ENCODE results near the gene KLHL35. TPM values are rescaled to one million over a fixed set of nuclear protein-coding genes. Genes with fewer than 3 reads are reported as not detected.

Gene KLHL35
- total and polyA plus RNA-seq, 2 experiments from 2014 or later, result 5.7 to 13.0 TPM

- H4K20me1 ChIP-seq (ENCODE audit: insufficient read depth), result no peaks in the 10 kb centered on the region
- no peak overlapping the region for H3K9ac ChIP-seq
- no peak overlapping the region for H2AFZ ChIP-seq
- H3K9me2 ChIP-seq (ENCODE audit: insufficient read depth), result no peaks in the 10 kb centered on the region
- H3K79me2 ChIP-seq (ENCODE audit: insufficient read depth), result no peaks in the 10 kb centered on the region
- H3K36me3 ChIP-seq (ENCODE audit: low read depth), result no peaks in the 10 kb centered on the region
- H3F3A ChIP-seq (ENCODE audit: insufficient read depth), result peaks cover 14% of the 10 kb centered on the region; the same call in 1 of the 2 replicates
- H3K27me3 ChIP-seq (replicated peaks; ENCODE audit: insufficient read depth), result no peaks in the 10 kb centered on the region
- WGBS, 2 experiments (ENCODE audit: low coverage in 1 of 2, low lambda C conversion rate in 2 of 2, missing lambda C conversion rate in 2 of 2), result 76% methylated on average over 40 to 46 of the region's 46 CpGs
- no peak overlapping the region for H3K27ac ChIP-seq
- in situ Hi-C loops (cut with MboI), result no loop called here
- H3K4me1 ChIP-seq (ENCODE audit: insufficient read depth), result peaks cover 18% of the 10 kb centered on the region
- H3K4me3 ChIP-seq, result no peak overlapping the region
- TF ChIP-seq EZH2 (IDR thresholded peaks at IDR 0.05; ENCODE audit: insufficient read depth, poor library complexity, severe bottlenecking) (no peak), EZH2phosphoT487 (IDR thresholded peaks at IDR 0.05; ENCODE audit: insufficient read depth, low read depth) (no peak)
- no peak overlapping the region for H3K4me2 ChIP-seq (ENCODE audit: unreplicated experiment)
- H3K9me3 ChIP-seq (ENCODE audit: low read depth), result no peaks in the 10 kb centered on the region
- DNase-seq, result no peak
These were observed 18.1 kb upstream of the KLHL35 start for GRCh38 chr11:75450826-75451821.

GRCh38 chr11:75450236-75450635 lies 17.2 kb upstream of the KLHL35 start:
- Histone ChIP-seq H4K20me1 (ENCODE audit: insufficient read depth) (no peaks in the 10 kb centered on the region), H3K9me2 (ENCODE audit: insufficient read depth) (no peaks in the 10 kb centered on the region), H3K79me2 (ENCODE audit: insufficient read depth) (no peaks in the 10 kb centered on the region), H3K4me3 (no peak overlapping the region), H3K9ac (no peak overlapping the region), H3K4me2 (ENCODE audit: unreplicated experiment) (no peak overlapping the region), H3F3A (ENCODE audit: insufficient read depth) (peaks cover 14% of the 10 kb centered on the region; the same call in 1 of the 2 replicates), H2AFZ (no peak overlapping the region), H3K9me3 (ENCODE audit: low read depth) (no peaks in the 10 kb centered on the region), H3K4me1 (ENCODE audit: insufficient read depth) (peaks cover 18% of the 10 kb centered on the region), H3K36me3 (ENCODE audit: low read depth) (no peaks in the 10 kb centered on the region), H3K27me3 (replicated peaks; ENCODE audit: insufficient read depth) (no peaks in the 10 kb centered on the region), H3K27ac (no peak overlapping the region)
- no peak for TF ChIP-seq EZH2phosphoT487 (IDR thresholded peaks at IDR 0.05; ENCODE audit: insufficient read depth, low read depth)
- no peak for TF ChIP-seq EZH2 (IDR thresholded peaks at IDR 0.05; ENCODE audit: insufficient read depth, poor library complexity, severe bottlenecking)
- in situ Hi-C loops (cut with MboI), result no loop called here
- no peak for DNase-seq
- 89 to 94% methylated on average over 7 of the region's 7 CpGs for WGBS, 2 experiments (ENCODE audit: low coverage in 1 of 2, low lambda C conversion rate in 2 of 2, missing lambda C conversion rate in 2 of 2)

GRCh38 chr11:75449776-75450175 lies 16.8 kb upstream of the KLHL35 start:
- Histone ChIP-seq H3K27me3 (replicated peaks; ENCODE audit: insufficient read depth) (no peaks in the 10 kb centered on the region), H3K9me2 (ENCODE audit: insufficient read depth) (no peaks in the 10 kb centered on the region), H3F3A (ENCODE audit: insufficient read depth) (peaks cover 13% of the 10 kb centered on the region; the same call in 1 of the 2 replicates), H3K4me2 (ENCODE audit: unreplicated experiment) (no peak overlapping the region), H3K36me3 (ENCODE audit: low read depth) (no peaks in the 10 kb centered on the region), H3K27ac (no peak overlapping the region), H2AFZ (no peak overlapping the region), H3K9ac (no peak overlapping the region), H4K20me1 (ENCODE audit: insufficient read depth) (no peaks in the 10 kb centered on the region), H3K4me1 (ENCODE audit: insufficient read depth) (peaks cover 17% of the 10 kb centered on the region), H3K9me3 (ENCODE audit: low read depth) (no peaks in the 10 kb centered on the region), H3K4me3 (no peak overlapping the region), H3K79me2 (ENCODE audit: insufficient read depth) (no peaks in the 10 kb centered on the region)
- no peak for TF ChIP-seq EZH2phosphoT487 (IDR thresholded peaks at IDR 0.05; ENCODE audit: insufficient read depth, low read depth)
- in situ Hi-C loops (cut with MboI), result loop anchor here (5.0 kb wide), 1 partner anchor 83 kb away; no protein-coding TSS in a partner anchor
- no peak for DNase-seq
- 88 to 90% methylated on average over 9 to 11 of the region's 11 CpGs for WGBS, 2 experiments (ENCODE audit: low coverage in 1 of 2, low lambda C conversion rate in 2 of 2, missing lambda C conversion rate in 2 of 2)

- no peak for DNase-seq
- peaks cover 12% of the 10 kb centered on the region for H3K4me1 ChIP-seq (ENCODE audit: insufficient read depth)
- H3K79me2 ChIP-seq (ENCODE audit: insufficient read depth), result no peaks in the 10 kb centered on the region
- H3K9ac ChIP-seq, result no peak overlapping the region
- H4K20me1 ChIP-seq (ENCODE audit: insufficient read depth), result no peaks in the 10 kb centered on the region
- no peaks in the 10 kb centered on the region for H3K9me2 ChIP-seq (ENCODE audit: insufficient read depth)
- H3F3A ChIP-seq (ENCODE audit: insufficient read depth), result peaks cover 8% of the 10 kb centered on the region; the same call in 1 of the 2 replicates
- no peak overlapping the region for H2AFZ ChIP-seq
- 88% methylated on average over 10 of the region's 10 CpGs for WGBS, 2 experiments (ENCODE audit: low coverage in 1 of 2, low lambda C conversion rate in 2 of 2, missing lambda C conversion rate in 2 of 2)
- TF ChIP-seq EZH2 (IDR thresholded peaks at IDR 0.05; ENCODE audit: insufficient read depth, poor library complexity, severe bottlenecking) (no peak), EZH2phosphoT487 (IDR thresholded peaks at IDR 0.05; ENCODE audit: insufficient read depth, low read depth) (no peak)
- no peaks in the 10 kb centered on the region for H3K27me3 ChIP-seq (replicated peaks; ENCODE audit: insufficient read depth)
- no peak overlapping the region for H3K4me2 ChIP-seq (ENCODE audit: unreplicated experiment)
- H3K36me3 ChIP-seq (ENCODE audit: low read depth), result no peaks in the 10 kb centered on the region
- no peaks in the 10 kb centered on the region for H3K9me3 ChIP-seq (ENCODE audit: low read depth)
- H3K27ac ChIP-seq, result no peak overlapping the region
- H3K4me3 ChIP-seq, result no peak overlapping the region
- in situ Hi-C loops (cut with MboI), result loop anchor here (5.0 kb wide), 1 partner anchor 83 kb away; no protein-coding TSS in a partner anchor
These were observed 16.3 kb upstream of the KLHL35 start for GRCh38 chr11:75449271-75449670.

Data from GM23248 (cell line).